B cell (primary cell): ENCODE data around the gene SRBD1.

Source experiments
- CTCF ChIP-seq: fragments of 200-600 bp; IDR thresholded peaks from one replicate; pipeline ENCODE4 v1.8.0; 2022; ENCODE audit warnings: antibody characterized with exemption, mild to moderate bottlenecking
- EZH2 ChIP-seq: IDR thresholded peaks from 2 replicates; pipeline ENCODE4 v1.6.1; 2012; ENCODE audit warnings: borderline replicate concordance, low read depth, mild to moderate bottlenecking, moderate library complexity, low read length; ENCODE audit not compliant: insufficient read depth, poor library complexity, severe bottlenecking

GRCh38 chr2:45368792-45369191, 242.3 kb downstream of the SRBD1 start:
- no peak for TF ChIP-seq CTCF
- no peak for TF ChIP-seq EZH2
